Neuronal stem cell (in vitro differentiated cells): ENCODE data around the gene MIA2.

ENCODE experiments used
- DNase-seq: peaks from one replicate; pipeline ENCODE4 v3.0.0-alpha.2; 2013; ENCODE audit warnings: low spot score
- H2AFZ ChIP-seq: one replicate; pipeline ENCODE4 v1.6.1; 2013; ENCODE audit warnings: mild to moderate bottlenecking, low read length, inconsistent platforms
- H2AK5ac ChIP-seq: 2 replicates; pipeline ENCODE4 v1.6.1; 2013; ENCODE audit warnings: low read depth, mild to moderate bottlenecking, inconsistent platforms, low read length, moderate library complexity, mixed read lengths
- H2BK120ac ChIP-seq: 2 replicates; pipeline ENCODE4 v1.6.1; 2013; ENCODE audit warnings: low read depth, mild to moderate bottlenecking, inconsistent platforms, low read length, moderate library complexity, mixed read lengths
- H2BK12ac ChIP-seq: one replicate; pipeline ENCODE4 v1.6.1; 2013; ENCODE audit warnings: low read length, inconsistent platforms
- H2BK15ac ChIP-seq: 2 replicates; pipeline ENCODE4 v1.6.1; 2013; ENCODE audit warnings: mild to moderate bottlenecking, low read length, inconsistent platforms, mixed read lengths
- H2BK5ac ChIP-seq: one replicate; pipeline ENCODE4 v1.6.1; 2013; ENCODE audit warnings: inconsistent platforms, mild to moderate bottlenecking, low read length, moderate library complexity
- H3K14ac ChIP-seq: one replicate; pipeline ENCODE4 v1.6.1; 2013; ENCODE audit warnings: low read length, inconsistent platforms
- H3K18ac ChIP-seq: 2 replicates; pipeline ENCODE4 v1.6.1; 2013; ENCODE audit warnings: low read length, inconsistent platforms
- H3K23ac ChIP-seq: 2 replicates; pipeline ENCODE4 v1.6.1; 2013; ENCODE audit warnings: low read depth, mild to moderate bottlenecking, mixed read lengths, low read length, inconsistent platforms; ENCODE audit not compliant: poor library complexity
- H3K27ac ChIP-seq: replicated peaks from 3 replicates; pipeline ENCODE4 v1.5.1; 2013; ENCODE audit warnings: low read length, inconsistent platforms
- H3K27me3 ChIP-seq, 3 experiments: 2 replicates each; pipeline ENCODE4 v1.6.1; 2013; ENCODE audit warnings: low read length in 3 of 3, mild to moderate bottlenecking in 2 of 3, inconsistent platforms in 1 of 3, low read depth in 1 of 3, mixed read lengths in 1 of 3, moderate library complexity in 1 of 3; ENCODE audit not compliant: control insufficient read depth in 3 of 3, insufficient read depth in 3 of 3
- H3K36me3 ChIP-seq, 2 donors: replicated peaks in 1 of 2; 2 replicates each; pipeline ENCODE4 v1.6.1; 2013; ENCODE audit warnings: low read length in 2 of 2; ENCODE audit not compliant: control insufficient read depth in 2 of 2, insufficient read depth in 2 of 2
- H3K4ac ChIP-seq: 2 replicates; pipeline ENCODE4 v1.6.1; 2013; ENCODE audit warnings: inconsistent platforms, mild to moderate bottlenecking, low read length, moderate library complexity
- H3K4me1 ChIP-seq, 2 donors: 1 replicate in 1 of 2; 2 replicates in 1 of 2; pipeline ENCODE4 v1.6.1; 2013; ENCODE audit warnings: low read length in 2 of 2, low read depth in 1 of 2; ENCODE audit not compliant: control insufficient read depth in 2 of 2, insufficient read depth in 1 of 2
- H3K4me2 ChIP-seq: one replicate; pipeline ENCODE4 v1.6.1; 2013; ENCODE audit warnings: mild to moderate bottlenecking, low read length, inconsistent platforms; ENCODE audit not compliant: insufficient read depth, poor library complexity, severe bottlenecking
- H3K4me3 ChIP-seq, 2 donors: 2 replicates each; pipeline ENCODE4 v1.5.1; 2013; ENCODE audit warnings: low read length in 2 of 2, mild to moderate bottlenecking in 2 of 2, inconsistent platforms in 1 of 2, moderate library complexity in 1 of 2
- H3K79me1 ChIP-seq: one replicate; pipeline ENCODE4 v1.6.1; 2013; ENCODE audit warnings: low read depth, mild to moderate bottlenecking, inconsistent platforms, low read length, moderate library complexity
- H3K9ac ChIP-seq: one replicate; pipeline ENCODE4 v1.6.1; 2013; ENCODE audit warnings: mild to moderate bottlenecking, low read depth, low read length, inconsistent platforms; ENCODE audit not compliant: poor library complexity
- H3K9me3 ChIP-seq, 2 donors: replicated peaks in 1 of 2; 2 replicates each; pipeline versions ENCODE3 to v1.6.1; 2013; ENCODE audit warnings: low read length in 2 of 2, mild to moderate bottlenecking in 2 of 2, inconsistent platforms in 1 of 2, low read depth in 1 of 2, mixed read lengths in 1 of 2, moderate library complexity in 1 of 2; ENCODE audit not compliant: control insufficient read depth in 2 of 2, insufficient read depth in 1 of 2
- H4K8ac ChIP-seq: one replicate; pipeline ENCODE4 v1.6.1; 2013; ENCODE audit warnings: low read depth, mild to moderate bottlenecking, inconsistent platforms, low read length, moderate library complexity
- H4K91ac ChIP-seq: one replicate; pipeline ENCODE4 v1.6.1; 2013; ENCODE audit warnings: low read length, low read depth, mild to moderate bottlenecking, inconsistent platforms; ENCODE audit not compliant: poor library complexity
- WGBS, 2 donors: extraction: QIAGEN DNeasy Blood & Tissue Kit; methylation state at CpG; one replicate each; pipeline ENCODE4 v1.1.7; 2013; ENCODE audit warnings: missing lambda C conversion rate in 2 of 2, mixed read lengths in 1 of 2; ENCODE audit not compliant: insufficient read length in 2 of 2, insufficient replicate concordance in 1 of 2; ENCODE audit errors: extremely low coverage in 2 of 2; 5-methylcytosine and 5-hydroxymethylcytosine counted together

MIA2 gene

GRCh38 chr14:39265806-39266524 lies 32.2 kb downstream of the MIA2 start:
- no peaks in the 10 kb centered on the region for H3K36me3 ChIP-seq
- H3K4me1 ChIP-seq = peaks cover 3 to 14% of the 10 kb centered on the region in 2 donors
- peak overlapping the region; percentile 62 for H2BK15ac ChIP-seq
- H2BK120ac ChIP-seq = no peak overlapping the region
- peak overlapping the region; percentile 30 for H2BK12ac ChIP-seq
- WGBS, 2 donors = no CpG with 5 or more reads among the region's 14 CpGs
- no peaks in the 10 kb centered on the region for H3K27me3 ChIP-seq
- peak overlapping the region; percentile 98 for H3K18ac ChIP-seq
- peak overlapping the region; percentile 96 for H3K23ac ChIP-seq
- H2BK5ac ChIP-seq = no peak overlapping the region
- no peak overlapping the region for H3K4ac ChIP-seq
- no peak overlapping the region for H2AK5ac ChIP-seq
- peak overlapping the region; percentile 99 for H2AFZ ChIP-seq
- H3K14ac ChIP-seq = no peak overlapping the region
- H4K91ac ChIP-seq = no peak overlapping the region
- H3K9ac ChIP-seq = no peak overlapping the region
- H3K4me2 ChIP-seq = peak overlapping the region; percentile 89
- peaks cover 0 to 3% of the 10 kb centered on the region in 2 donors for H3K9me3 ChIP-seq
- H3K4me3 ChIP-seq = peak overlapping the region; percentile 65 to 90
- H3K79me1 ChIP-seq = no peaks in the 10 kb centered on the region
- H3K27ac ChIP-seq = no peak overlapping the region
- H4K8ac ChIP-seq = no peak overlapping the region
- no peak for DNase-seq

GRCh38 chr14:39266525-39266870 lies 32.8 kb downstream of the MIA2 start:
- Histone ChIP-seq H3K27ac (peak overlapping the region; percentile 94), H3K9me3 (peaks cover 0 to 6% of the 10 kb centered on the region in 2 donors)
- DNase-seq = no peak

GRCh38 chr14:39266871-39267607 lies 33.3 kb downstream of the MIA2 start:
- peak overlapping the region; percentile 99 for H2AFZ ChIP-seq
- WGBS, 2 donors = no CpG with 5 or more reads among the region's 70 CpGs

More at GRCh38 chr14:39266525-39266870, 32.8 kb downstream of the MIA2 start:
- Histone ChIP-seq H3K14ac (no peak overlapping the region), H4K8ac (no peak overlapping the region), H2BK5ac (peak overlapping the region; percentile 77), H3K79me1 (no peaks in the 10 kb centered on the region), H3K4me2 (peak overlapping the region; percentile 89), H3K27me3 (no peaks in the 10 kb centered on the region), H2AFZ (peak overlapping the region; percentile 99), H3K23ac (peak overlapping the region; percentile 96), H4K91ac (no peak overlapping the region), H3K18ac (peak overlapping the region; percentile 98), H3K9ac (no peak overlapping the region), H2AK5ac (no peak overlapping the region), H2BK12ac (peak overlapping the region; percentile 30), H3K4me1 (peaks cover 3 to 14% of the 10 kb centered on the region in 2 donors), H2BK15ac (peak overlapping the region; percentile 62), H2BK120ac (no peak overlapping the region), H3K4me3 (peak overlapping the region; percentile 65 to 90), H3K4ac (no peak overlapping the region), H3K36me3 (no peaks in the 10 kb centered on the region)
- WGBS, 2 donors = no CpG with 5 or more reads among the region's 31 CpGs

GRCh38 chr14:39267608-39268005 lies 33.9 kb downstream of the MIA2 start:
- Histone ChIP-seq H2AK5ac (peak overlapping the region; percentile 56), H2BK120ac (no peak overlapping the region), H3K18ac (peak overlapping the region; percentile 98), H3K4ac (no peak overlapping the region), H3K14ac (peak overlapping the region; percentile 71), H3K27ac (peak overlapping the region; percentile 94), H3K79me1 (peaks cover 4% of the 10 kb centered on the region), H3K4me1 (peaks cover 3 to 14% of the 10 kb centered on the region in 2 donors), H4K8ac (no peak overlapping the region), H2BK5ac (peak overlapping the region; percentile 77), H3K4me2 (peak overlapping the region; percentile 89), H3K9ac (peak overlapping the region; percentile 81), H3K4me3 (peak overlapping the region; percentile 65 to 90), H3K23ac (peak overlapping the region; percentile 96), H3K36me3 (no peaks in the 10 kb centered on the region), H2AFZ (peak overlapping the region; percentile 99), H4K91ac (no peak overlapping the region), H3K9me3 (peaks cover 2 to 11% of the 10 kb centered on the region in 2 donors), H2BK12ac (peak overlapping the region; percentile 58), H3K27me3 (no peaks in the 10 kb centered on the region), H2BK15ac (peak overlapping the region; percentile 37)
- no peak for DNase-seq
- no CpG with 5 or more reads among the region's 16 CpGs for WGBS, 2 donors

More at GRCh38 chr14:39266871-39267607, 33.3 kb downstream of the MIA2 start:
- Histone ChIP-seq H3K4me1 (peaks cover 3 to 14% of the 10 kb centered on the region in 2 donors), H3K4ac (no peak overlapping the region), H2BK5ac (peak overlapping the region; percentile 77), H4K91ac (no peak overlapping the region), H2BK12ac (peak overlapping the region; percentile 58), H3K27me3 (no peaks in the 10 kb centered on the region), H3K79me1 (peaks cover 4% of the 10 kb centered on the region), H3K27ac (peak overlapping the region; percentile 94), H3K14ac (peak overlapping the region; percentile 71), H3K4me2 (peak overlapping the region; percentile 89), H2BK15ac (peak overlapping the region; percentile 62), H3K4me3 (peak overlapping the region; percentile 65 to 90), H3K18ac (peak overlapping the region; percentile 98), H3K23ac (peak overlapping the region; percentile 96), H4K8ac (peak overlapping the region; percentile 65), H3K9ac (peak overlapping the region; percentile 92), H2BK120ac (peak overlapping the region; percentile 61), H2AK5ac (peak overlapping the region; percentile 56), H3K36me3 (no peaks in the 10 kb centered on the region), H3K9me3 (peaks cover 2 to 8% of the 10 kb centered on the region in 2 donors)
- DNase-seq = peak; percentile 73
